Stimulated activated naive CD4-positive, alpha-beta T cell (primary cell): ENCODE data around the gene HPS5.
"Not testable (repeated sequence)": the region's sequence is repeated elsewhere in the genome, so short reads cannot be mapped to it uniquely, and the experiment has no call there.

ENCODE experiments used
- DNase-seq, 6 experiments: peaks; one replicate each; lab custom pipeline; 2025; lab: John Stamatoyannopoulos, UW

HPS5 gene, protein sequence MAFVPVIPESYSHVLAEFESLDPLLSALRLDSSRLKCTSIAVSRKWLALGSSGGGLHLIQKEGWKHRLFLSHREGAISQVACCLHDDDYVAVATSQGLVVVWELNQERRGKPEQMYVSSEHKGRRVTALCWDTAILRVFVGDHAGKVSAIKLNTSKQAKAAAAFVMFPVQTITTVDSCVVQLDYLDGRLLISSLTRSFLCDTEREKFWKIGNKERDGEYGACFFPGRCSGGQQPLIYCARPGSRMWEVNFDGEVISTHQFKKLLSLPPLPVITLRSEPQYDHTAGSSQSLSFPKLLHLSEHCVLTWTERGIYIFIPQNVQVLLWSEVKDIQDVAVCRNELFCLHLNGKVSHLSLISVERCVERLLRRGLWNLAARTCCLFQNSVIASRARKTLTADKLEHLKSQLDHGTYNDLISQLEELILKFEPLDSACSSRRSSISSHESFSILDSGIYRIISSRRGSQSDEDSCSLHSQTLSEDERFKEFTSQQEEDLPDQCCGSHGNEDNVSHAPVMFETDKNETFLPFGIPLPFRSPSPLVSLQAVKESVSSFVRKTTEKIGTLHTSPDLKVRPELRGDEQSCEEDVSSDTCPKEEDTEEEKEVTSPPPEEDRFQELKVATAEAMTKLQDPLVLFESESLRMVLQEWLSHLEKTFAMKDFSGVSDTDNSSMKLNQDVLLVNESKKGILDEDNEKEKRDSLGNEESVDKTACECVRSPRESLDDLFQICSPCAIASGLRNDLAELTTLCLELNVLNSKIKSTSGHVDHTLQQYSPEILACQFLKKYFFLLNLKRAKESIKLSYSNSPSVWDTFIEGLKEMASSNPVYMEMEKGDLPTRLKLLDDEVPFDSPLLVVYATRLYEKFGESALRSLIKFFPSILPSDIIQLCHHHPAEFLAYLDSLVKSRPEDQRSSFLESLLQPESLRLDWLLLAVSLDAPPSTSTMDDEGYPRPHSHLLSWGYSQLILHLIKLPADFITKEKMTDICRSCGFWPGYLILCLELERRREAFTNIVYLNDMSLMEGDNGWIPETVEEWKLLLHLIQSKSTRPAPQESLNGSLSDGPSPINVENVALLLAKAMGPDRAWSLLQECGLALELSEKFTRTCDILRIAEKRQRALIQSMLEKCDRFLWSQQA

DNA sequence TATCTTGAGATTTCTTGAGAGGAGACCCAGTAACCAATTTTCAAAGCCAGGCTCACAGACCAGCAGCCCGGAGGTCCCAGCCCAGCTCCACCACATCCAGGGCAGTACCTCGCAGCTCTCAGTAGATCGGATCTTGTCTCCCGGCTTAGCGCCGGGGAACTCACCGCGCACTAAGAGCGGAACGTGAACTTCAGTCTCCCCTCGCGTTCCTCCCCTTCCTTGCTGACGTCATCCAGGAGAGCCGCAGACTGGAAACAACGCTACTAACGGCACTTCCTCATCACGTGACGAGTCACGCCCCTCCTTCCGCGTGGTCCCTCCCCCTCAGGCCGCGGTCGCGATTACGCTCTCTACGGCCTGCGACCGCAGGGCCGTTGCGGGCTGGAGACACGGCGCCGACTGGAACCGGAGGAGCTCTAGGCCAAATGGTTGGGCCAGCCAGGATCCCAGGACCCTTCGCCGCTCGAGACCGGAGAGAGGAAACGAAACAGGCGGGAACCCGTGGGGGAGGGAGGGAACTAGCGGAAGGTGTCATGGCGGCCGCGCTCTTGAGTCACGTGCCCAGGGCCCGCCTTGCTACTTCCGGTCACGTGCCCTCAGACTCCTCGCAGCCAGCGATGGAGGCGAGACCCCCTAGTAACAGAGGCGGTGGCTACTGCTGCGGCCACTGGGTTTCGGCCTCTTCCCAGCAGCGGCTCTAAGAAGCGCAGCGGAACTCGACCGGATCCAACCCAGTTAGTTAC, at the start of gene HPS5, which contains the start of gene GTF2H1:
HPS5 (minus strand) TSS at position 172 of the 743 bp plus-strand sequence. CDS start 4,282 bp downstream, outside the sequence.
GTF2H1 (plus strand) TSS at position 599 of the 743 bp plus-strand sequence. CDS start 10,508 bp downstream, outside the sequence.
- peak; percentile 95 to 100 (median 98) for DNase-seq

DNA sequence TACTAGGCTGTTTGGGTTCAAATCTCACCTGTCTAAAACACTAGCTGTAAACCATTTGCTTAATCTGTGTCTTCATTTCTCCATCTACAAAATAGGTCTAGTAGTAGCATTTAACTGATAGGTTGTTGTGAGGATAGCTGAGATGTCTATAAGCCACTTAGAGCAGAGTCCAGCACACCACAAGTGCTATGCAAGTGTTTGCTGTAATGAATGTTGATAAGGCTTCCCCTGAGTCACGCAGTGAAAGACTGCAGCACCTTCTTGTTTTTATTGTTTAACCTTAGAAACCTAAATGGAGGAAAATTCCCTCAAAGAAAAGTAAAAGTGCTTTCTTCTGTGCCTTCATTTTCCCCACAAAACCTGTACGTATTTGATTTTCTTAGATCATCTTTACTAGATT, 49.3 kb upstream of the HPS5 start:
- DNase-seq, result no peak

GRCh38 chr11:18369398-18369797, 47.5 kb upstream of the HPS5 start:
- DNase-seq, result no peak

GRCh38 chr11:18368221-18368620, 46.3 kb upstream of the HPS5 start:
- no peak for DNase-seq

- DNase-seq, result no peak
Observed at GRCh38 chr11:18367431-18367830, 45.5 kb upstream of the HPS5 start.

DNA sequence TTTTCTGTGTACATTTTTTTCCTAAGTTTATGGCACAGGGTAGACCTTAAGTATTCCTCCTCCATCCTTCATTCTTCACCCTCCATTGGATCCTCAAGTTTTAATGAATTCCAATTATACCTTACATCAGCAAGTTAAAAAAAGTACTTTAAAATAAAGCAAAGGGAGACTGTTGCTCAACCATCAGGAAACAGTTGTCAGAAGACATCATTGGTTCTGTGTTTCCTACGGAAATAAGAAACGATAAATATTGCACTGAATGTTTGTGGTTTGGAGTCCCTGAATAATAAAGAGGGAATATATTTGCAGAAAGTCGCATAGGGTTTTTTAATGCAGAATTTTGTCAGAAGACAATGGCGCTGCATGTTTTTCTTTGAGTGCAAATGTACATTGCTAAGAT, 44.3 kb upstream of the HPS5 start:
- DNase-seq, result no peak

DNA sequence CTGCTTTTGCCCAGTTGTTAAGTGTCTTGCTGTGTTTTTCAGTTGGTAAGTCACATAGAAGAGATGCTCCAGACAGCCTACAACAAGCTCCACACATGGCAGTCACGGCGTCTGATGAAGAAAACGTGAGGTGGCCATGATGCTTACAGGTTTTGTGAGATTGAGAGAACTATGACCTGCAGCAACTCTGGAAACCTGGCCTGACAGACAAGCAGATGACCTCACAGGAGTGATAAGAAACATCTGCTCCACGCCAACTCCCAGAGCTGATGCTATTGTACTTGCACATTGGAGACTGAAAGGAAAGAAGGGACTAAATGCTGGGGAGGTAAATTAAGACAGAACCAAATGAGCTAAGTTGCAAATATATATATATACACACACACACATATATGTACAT, 43.8 kb upstream of the HPS5 start:
- DNase-seq, result no peak

DNA sequence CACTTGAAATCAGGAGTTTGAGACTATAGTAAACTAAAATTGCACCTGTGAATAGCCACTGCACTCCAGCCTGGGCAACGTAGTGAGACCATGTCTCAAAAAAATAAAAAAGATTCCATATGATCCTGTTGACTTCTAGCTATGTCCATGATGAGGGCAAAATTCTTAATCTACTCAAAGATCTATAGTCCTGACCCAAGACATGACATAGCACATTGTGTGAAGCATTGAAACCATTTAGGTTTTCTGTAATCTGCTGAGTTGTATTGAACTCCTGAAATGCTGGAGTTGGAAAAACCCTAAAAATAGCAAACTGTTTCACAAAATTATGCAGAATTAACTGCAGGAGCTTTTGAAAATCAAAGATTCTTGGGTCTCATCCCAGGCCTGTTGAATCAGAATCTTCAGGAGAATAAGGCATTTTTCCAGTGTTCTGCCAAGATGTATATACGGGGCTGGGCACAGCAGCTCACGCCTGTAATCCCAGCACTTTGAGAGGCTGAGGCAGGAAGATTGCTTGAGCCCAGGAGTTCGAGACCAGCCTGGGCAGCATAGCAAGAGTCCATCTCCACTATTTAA, 42.6 kb upstream of the HPS5 start:
- DNase-seq, result no peak

GRCh38 chr11:18361154-18361553, 39.2 kb upstream of the HPS5 start:
- DNase-seq, result no peak

GRCh38 chr11:18358646-18359045, 36.7 kb upstream of the HPS5 start:
- DNase-seq, result no peak

DNA sequence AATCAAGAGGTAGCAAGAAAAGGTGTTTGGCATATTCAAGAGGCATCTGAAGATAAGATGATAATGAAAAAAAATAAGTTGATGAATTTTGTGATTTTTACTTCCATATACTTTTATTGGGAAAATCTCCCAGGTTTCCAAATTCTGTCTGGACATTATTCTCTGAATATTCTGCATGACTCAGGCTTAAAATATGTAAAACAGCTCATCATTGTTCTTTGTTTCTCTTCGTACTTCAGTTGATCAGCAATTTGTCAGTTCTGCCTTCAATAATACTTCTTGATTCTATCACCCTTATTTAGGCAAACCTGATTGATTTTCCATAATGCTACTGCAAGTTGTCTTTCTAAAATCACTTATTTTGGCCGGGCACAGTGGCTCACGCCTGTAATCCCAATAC, 30.6 kb upstream of the HPS5 start:
- no peak for DNase-seq

- no peak for DNase-seq
Observed at GRCh38 chr11:18347471-18348125, 25.7 kb upstream of the HPS5 start.

- DNase-seq, result peak in 3 of 6 experiments; percentile 38 to 58 (median 56)
Observed at GRCh38 chr11:18332891-18333290, 11.0 kb upstream of the HPS5 start.

DNA sequence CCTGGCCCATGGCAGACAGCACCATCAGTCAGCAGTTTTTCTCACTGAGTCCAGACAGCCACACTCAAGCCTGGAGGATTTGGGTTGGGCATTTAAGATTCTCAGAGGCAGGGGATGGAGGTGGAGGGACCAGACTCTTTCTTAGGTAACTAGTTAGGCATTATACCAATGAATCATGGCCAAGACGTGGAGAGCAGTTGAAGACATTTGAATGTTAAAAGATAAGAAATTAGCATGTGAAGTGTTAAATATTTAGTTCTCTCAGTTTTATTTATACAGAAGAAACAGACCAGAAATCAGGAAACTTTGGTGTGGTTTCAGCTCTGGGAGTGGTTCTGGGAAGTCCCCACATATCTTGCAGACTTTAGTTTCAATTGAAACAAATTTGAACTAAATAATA, 10.4 kb upstream of the HPS5 start:
- peak in 5 of 6 experiments; percentile 7 to 55 (median 30) for DNase-seq

- no peak for DNase-seq
Observed at GRCh38 chr11:18330921-18331320, 9.0 kb upstream of the HPS5 start.

DNA sequence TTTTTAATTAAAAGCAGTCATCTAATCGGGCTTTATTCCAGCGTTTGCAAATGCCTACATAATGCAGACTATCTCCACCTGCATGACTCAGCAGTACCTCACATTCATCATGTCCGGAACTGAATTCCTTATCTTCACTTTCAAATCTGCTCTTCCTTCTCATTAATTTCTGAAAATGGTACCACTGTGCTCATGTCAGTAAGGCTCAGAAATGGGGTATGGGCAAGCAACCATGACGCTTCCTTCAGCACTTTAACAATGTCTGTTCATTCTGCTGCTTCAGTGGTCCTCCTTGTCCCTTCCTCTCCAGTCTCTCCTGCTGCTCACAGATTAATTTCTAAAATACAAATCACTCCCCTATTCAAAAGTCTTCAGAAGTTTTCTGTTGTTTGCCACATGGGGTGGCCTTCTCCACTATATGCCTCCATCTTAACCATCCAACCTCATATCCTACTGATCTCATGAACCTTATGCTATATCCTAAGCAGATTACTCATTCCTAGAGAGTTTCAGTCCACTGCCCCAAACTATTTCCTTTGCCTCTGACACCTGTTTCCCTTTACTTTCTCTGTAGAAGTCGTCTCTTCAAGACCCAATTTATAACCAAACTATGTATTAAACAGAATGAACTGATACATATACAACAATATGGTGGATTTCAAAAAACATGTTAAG, 7.4 kb upstream of the HPS5 start:
- no peak for DNase-seq

- no peak for DNase-seq
Observed at GRCh38 chr11:18324381-18324780, 2.4 kb upstream of the HPS5 start.

- DNase-seq, result not testable (repeated sequence)
Observed at GRCh38 chr11:18323881-18324280, 1.9 kb upstream of the HPS5 start.

GRCh38 chr11:18322818-18323570, 1.1 kb upstream of the HPS5 start:
- DNase-seq, result no peak
